ENCODE data around the gene PROM1. TPM values are rescaled to one million over a fixed set of nuclear protein-coding genes. Genes with fewer than 3 reads are reported as not detected.

The PROM1 gene
- total RNA-seq, 1 donor from 2014 or later, result 12.4 TPM

GRCh38 chr4:16051980-16052379, 31.8 kb downstream of the PROM1 start:
- Mint-ChIP-seq H3K36me3 (no peaks in the 10 kb centered on the region), H3K27ac (no peak overlapping the region), H3K9me3 (no peaks in the 10 kb centered on the region), H3K27me3 (ENCODE audit: low read depth) (no peaks in the 10 kb centered on the region), H3K4me1 (peaks cover 2% of the 10 kb centered on the region), H3K4me3 (no peak overlapping the region)
- DNase-seq (ENCODE audit: low spot score in 2 of 2, unreplicated experiment in 2 of 2), result no peak
- TF ChIP-seq CTCF (IDR thresholded peaks at IDR 0.05; ENCODE audit: unreplicated experiment), result no peak

- DNase-seq (ENCODE audit: low spot score in 2 of 2, unreplicated experiment in 2 of 2), result no peak
- TF ChIP-seq CTCF (IDR thresholded peaks at IDR 0.05; ENCODE audit: unreplicated experiment), result no peak
- H3K27ac Mint-ChIP-seq, result no peak overlapping the region
- no peaks in the 10 kb centered on the region for H3K9me3 Mint-ChIP-seq
- H3K36me3 Mint-ChIP-seq, result no peaks in the 10 kb centered on the region
- H3K4me1 Mint-ChIP-seq, result no peaks in the 10 kb centered on the region
- H3K27me3 Mint-ChIP-seq (ENCODE audit: low read depth), result no peaks in the 10 kb centered on the region
- H3K4me3 Mint-ChIP-seq, result no peak overlapping the region
These were observed 32.7 kb downstream of the PROM1 start for GRCh38 chr4:16051132-16051531.

GRCh38 chr4:16050669-16051068, 33.2 kb downstream of the PROM1 start:
- Mint-ChIP-seq H3K4me1 (no peaks in the 10 kb centered on the region), H3K4me3 (no peak overlapping the region), H3K9me3 (no peaks in the 10 kb centered on the region), H3K36me3 (no peaks in the 10 kb centered on the region), H3K27me3 (ENCODE audit: low read depth) (no peaks in the 10 kb centered on the region), H3K27ac (no peak overlapping the region)
- TF ChIP-seq CTCF (IDR thresholded peaks at IDR 0.05; ENCODE audit: unreplicated experiment), result no peak
- no peak for DNase-seq (ENCODE audit: low spot score in 2 of 2, unreplicated experiment in 2 of 2)

- Mint-ChIP-seq H3K4me1 (peaks cover 6% of the 10 kb centered on the region), H3K27ac (no peak overlapping the region), H3K9me3 (no peaks in the 10 kb centered on the region), H3K36me3 (no peaks in the 10 kb centered on the region), H3K27me3 (ENCODE audit: low read depth) (no peaks in the 10 kb centered on the region), H3K4me3 (no peak overlapping the region)
- DNase-seq (ENCODE audit: low spot score in 2 of 2, unreplicated experiment in 2 of 2), result no peak
- TF ChIP-seq CTCF (IDR thresholded peaks at IDR 0.05; ENCODE audit: unreplicated experiment), result no peak
These were observed 35.0 kb downstream of the PROM1 start for GRCh38 chr4:16048619-16049419.

- Mint-ChIP-seq H3K27ac (no peak overlapping the region), H3K36me3 (no peaks in the 10 kb centered on the region)
These were observed 38.1 kb downstream of the PROM1 start for GRCh38 chr4:16045687-16046086.

More at GRCh38 chr4:16045687-16046086, 38.1 kb downstream of the PROM1 start:
- H3K4me1 Mint-ChIP-seq, result peaks cover 10% of the 10 kb centered on the region
- no peak overlapping the region for H3K4me3 Mint-ChIP-seq
- H3K9me3 Mint-ChIP-seq, result no peaks in the 10 kb centered on the region
- no peak for DNase-seq (ENCODE audit: low spot score in 2 of 2, unreplicated experiment in 2 of 2)
- no peaks in the 10 kb centered on the region for H3K27me3 Mint-ChIP-seq (ENCODE audit: low read depth)
- TF ChIP-seq CTCF (IDR thresholded peaks at IDR 0.05; ENCODE audit: unreplicated experiment), result no peak

Measured in mesothelial cell of epicardium (in vitro differentiated cells).